GM18517 (cell line): ENCODE measurements around the gene SLC26A2.

Experiments
- ATAC-seq: cut with Tn5 transposase; IDR thresholded peaks from one replicate; pipeline ENCODE4 v1.9.1; 2021; ENCODE audit warnings: mild to moderate bottlenecking, moderate library complexity; ENCODE audit not compliant: unreplicated experiment

The SLC26A2 gene

DNA sequence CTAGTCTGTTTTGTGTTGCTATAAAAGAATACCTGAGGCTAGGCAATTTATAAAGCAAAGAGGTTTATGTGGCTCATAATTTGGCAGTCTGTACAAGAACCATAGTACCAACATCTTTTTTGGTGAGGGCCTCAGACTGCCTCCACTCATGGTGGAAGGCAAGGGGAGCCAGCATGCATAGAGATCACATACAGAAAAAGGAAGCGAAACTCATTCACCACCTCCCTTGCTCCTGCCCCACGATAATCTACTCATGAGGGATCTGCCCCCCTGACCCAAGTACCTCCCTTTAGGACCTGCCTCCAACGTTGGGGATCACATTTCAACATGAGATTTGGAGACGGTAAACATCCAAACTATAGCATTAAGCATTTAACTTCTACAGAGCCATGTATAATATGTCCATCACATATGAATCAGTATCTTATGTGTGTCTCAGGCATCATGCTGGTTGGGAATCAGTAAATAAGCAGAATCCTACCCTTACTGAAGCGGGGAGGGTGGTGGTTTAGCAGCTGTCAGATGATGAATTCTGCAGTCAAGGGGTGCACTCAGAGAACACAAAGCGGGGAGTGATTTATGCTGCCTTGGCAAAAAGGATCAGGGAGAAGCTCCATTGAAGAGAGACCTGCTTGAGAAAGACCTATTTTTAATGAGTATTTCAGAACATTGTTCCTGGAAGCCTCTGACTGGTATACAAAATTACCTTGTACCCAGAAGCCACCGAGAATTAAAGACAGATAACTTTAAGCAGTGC, 74.8 kb downstream of the SLC26A2 start:
- peak; percentile 96 for ATAC-seq

DNA sequence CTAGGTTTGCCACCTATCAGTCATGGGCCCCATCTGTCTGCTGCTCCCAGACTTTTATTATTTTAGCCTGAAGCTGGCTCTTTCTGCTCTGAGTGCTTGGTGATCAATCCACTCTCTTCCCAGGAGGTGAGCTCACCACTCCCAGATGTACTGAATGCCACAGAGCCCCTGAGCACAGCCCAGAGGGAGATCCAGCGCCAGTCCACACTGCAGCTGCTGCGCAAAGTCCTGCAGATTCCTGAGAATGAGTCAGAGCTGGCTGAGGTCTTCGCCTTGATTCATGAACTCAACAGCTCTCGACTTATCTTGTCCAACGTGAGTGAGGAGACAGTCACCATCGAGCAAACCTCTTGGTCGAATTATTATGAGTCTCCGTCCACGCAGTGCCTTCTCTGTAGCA, 76.0 kb downstream of the SLC26A2 start:
- ATAC-seq, result no peak
